Panc1 (cell line): ENCODE results near the gene ZFYVE28. TPM values are rescaled to one million over a fixed set of nuclear protein-coding genes. Genes with fewer than 3 reads are reported as not detected.
A peak's percentile ranks its signal among the peaks of the same experiment; 100 is the strongest.

Experiments used
- ATAC-seq: fragments of 200-7000 bp; cut with Tn5 transposase; 2 replicates; pipeline ENCODE4 v1.9.1; 2020; ENCODE audit warnings: mild to moderate bottlenecking, moderate library complexity
- BruUV-seq: library from RNA; stranded (reverse); fragments of 400-500 nt; replicated peaks from 2 replicates; lab custom pipeline; 2021; lab: Mats Ljungman, UMichigan
- CTCF ChIA-PET: fragments of 300-600 bp; sonication (Branson Sonifier 250); formaldehyde crosslinking; loops from one replicate; lab custom pipeline; 2022; ENCODE audit warnings: antibody characterized with exemption; lab: Charles Lee
- POLR2A ChIA-PET: fragments of 300-600 bp; sonication (Branson Sonifier 250); formaldehyde crosslinking; loops from one replicate; lab custom pipeline; 2022; ENCODE audit warnings: antibody characterized with exemption; lab: Charles Lee
- DNase-seq: peaks from one replicate; pipeline ENCODE4 v3.0.0-alpha.2; 2010; ENCODE audit warnings: low read depth, low spot score
- H3K27ac ChIP-seq: 2 replicates; pipeline ENCODE4 v1.5.1; 2011; ENCODE audit warnings: mild to moderate bottlenecking, low read length, inconsistent platforms
- H3K27me3 ChIP-seq: fragments of 200-500 bp; sonication (Bioruptor generic); 2 replicates; pipeline ENCODE4 v1.6.0; 2014; ENCODE audit warnings: low read length, inconsistent platforms; ENCODE audit not compliant: control insufficient read depth, insufficient read depth
- H3K36me3 ChIP-seq: fragments of 200-500 bp; sonication (Bioruptor generic); 2 replicates; pipeline ENCODE4 v1.5.1; 2014; ENCODE audit warnings: inconsistent platforms, mild to moderate bottlenecking, low read length, moderate library complexity; ENCODE audit not compliant: control insufficient read depth, insufficient read depth
- H3K4me1 ChIP-seq: 2 replicates; pipeline ENCODE4 v1.5.1; 2011; ENCODE audit warnings: inconsistent platforms, mild to moderate bottlenecking, low read length, moderate library complexity; ENCODE audit not compliant: control insufficient read depth, insufficient read depth
- H3K4me3 ChIP-seq, 2 experiments: 2 replicates each; pipeline ENCODE4 v1.5.1; 2011 to 2012; ENCODE audit warnings: low read depth in 2 of 2, low read length in 2 of 2, mild to moderate bottlenecking in 2 of 2, inconsistent platforms in 1 of 2, moderate library complexity in 1 of 2
- H3K9me3 ChIP-seq: fragments of 200-500 bp; sonication (Bioruptor generic); 2 replicates; pipeline ENCODE4 v1.5.1; 2014; ENCODE audit warnings: low read depth, mild to moderate bottlenecking, inconsistent platforms, low read length, moderate library complexity; ENCODE audit not compliant: control insufficient read depth, insufficient read depth
- POLR2AphosphoS5 ChIP-seq: IDR thresholded peaks from 2 replicates; pipeline ENCODE4 v1.6.1; 2012; ENCODE audit warnings: mild to moderate bottlenecking, low read depth, low read length, moderate library complexity
- SIN3A ChIP-seq: IDR thresholded peaks from 2 replicates; pipeline ENCODE4 v1.6.1; 2012; ENCODE audit warnings: low read depth, mild to moderate bottlenecking, low read length, moderate library complexity, borderline replicate concordance; ENCODE audit not compliant: insufficient read depth
- TCF7L2 ChIP-seq: IDR thresholded peaks from 2 replicates; pipeline ENCODE4 v1.6.1; 2011; ENCODE audit warnings: mild to moderate bottlenecking, low read depth, low read length, inconsistent platforms
- in situ Hi-C: cut with HindIII; loops from 2 replicates; pipeline ENCODE4 v1.10.0; 2016; ENCODE audit warnings: low sequenced_read_pairs, low pct_unique_long_range_greater_than_20kb
- intact Hi-C: fragments of 100-400 bp; cut with micrococcal nuclease; formaldehyde crosslinking; loops from one replicate; pipeline ENCODE4 v1.10.0; 2022; ENCODE audit not compliant: unreplicated experiment
- total RNA-seq: library from RNA; stranded (reverse); gene quantifications from one replicate; pipeline ENCODE4 v1.2.1, GENCODE V29; 2021; ENCODE audit not compliant: unreplicated experiment
- TF ChIP-seq, protein P1 (sequence below): fragments of 450-650 bp; IDR thresholded peaks from 2 replicates; pipeline ENCODE4 v1.5.1; 2017; ENCODE audit warnings: mild to moderate bottlenecking
- TF ChIP-seq, protein P2 (sequence below), 2 experiments: IDR thresholded peaks; 2 replicates each; pipeline ENCODE4 v1.6.1; 2011 to 2012; ENCODE audit warnings: low read depth in 2 of 2, control low read depth in 1 of 2, low read length in 1 of 2, mild to moderate bottlenecking in 1 of 2, moderate library complexity in 1 of 2; ENCODE audit not compliant: insufficient read depth in 1 of 2

The ZFYVE28 gene
- total RNA-seq, 1 experiment from 2014 or later = 11.9 TPM

DNA sequence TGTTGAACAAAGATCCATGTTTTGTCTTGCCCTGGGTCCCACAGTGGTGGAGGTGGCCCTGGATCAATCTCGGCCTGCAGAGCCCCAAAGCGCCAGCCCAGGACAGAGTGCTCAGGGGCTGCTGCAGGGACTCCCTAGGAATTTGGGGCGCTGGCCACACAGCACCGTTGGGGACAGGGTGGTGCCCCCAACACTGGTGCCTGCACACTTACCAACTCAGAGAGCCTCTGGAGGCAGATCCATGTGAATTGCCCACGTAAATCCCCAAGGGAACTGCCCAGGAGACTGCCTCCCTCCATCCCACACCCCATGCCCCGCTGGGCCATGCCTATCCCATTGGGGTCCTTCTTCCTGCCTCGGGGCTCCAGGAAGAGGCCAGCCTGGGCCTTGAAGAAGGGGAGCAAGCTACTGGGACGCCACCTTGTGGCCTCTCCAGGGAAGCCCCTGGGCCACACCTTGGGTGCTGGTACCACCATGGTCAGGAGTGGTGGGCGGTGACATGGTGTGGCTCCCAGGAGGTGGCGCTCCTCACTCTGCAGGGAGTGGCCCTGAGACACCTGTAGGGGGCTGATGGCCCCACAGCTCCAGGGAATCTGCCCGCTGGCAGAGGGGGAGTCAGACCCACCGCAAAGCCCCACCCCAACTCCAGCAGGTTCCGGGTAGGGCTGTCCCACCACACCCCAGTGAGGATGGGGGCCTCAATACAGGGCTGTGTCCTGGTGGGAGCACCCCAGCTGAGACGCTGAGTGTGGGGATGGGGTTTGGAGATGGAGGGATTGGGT, 23.1 kb upstream of the ZFYVE28 start:
- intact Hi-C loops = no loop called here
- TF ChIP-seq POLR2AphosphoS5 = no peak
- TF ChIP-seq, protein P1, sequence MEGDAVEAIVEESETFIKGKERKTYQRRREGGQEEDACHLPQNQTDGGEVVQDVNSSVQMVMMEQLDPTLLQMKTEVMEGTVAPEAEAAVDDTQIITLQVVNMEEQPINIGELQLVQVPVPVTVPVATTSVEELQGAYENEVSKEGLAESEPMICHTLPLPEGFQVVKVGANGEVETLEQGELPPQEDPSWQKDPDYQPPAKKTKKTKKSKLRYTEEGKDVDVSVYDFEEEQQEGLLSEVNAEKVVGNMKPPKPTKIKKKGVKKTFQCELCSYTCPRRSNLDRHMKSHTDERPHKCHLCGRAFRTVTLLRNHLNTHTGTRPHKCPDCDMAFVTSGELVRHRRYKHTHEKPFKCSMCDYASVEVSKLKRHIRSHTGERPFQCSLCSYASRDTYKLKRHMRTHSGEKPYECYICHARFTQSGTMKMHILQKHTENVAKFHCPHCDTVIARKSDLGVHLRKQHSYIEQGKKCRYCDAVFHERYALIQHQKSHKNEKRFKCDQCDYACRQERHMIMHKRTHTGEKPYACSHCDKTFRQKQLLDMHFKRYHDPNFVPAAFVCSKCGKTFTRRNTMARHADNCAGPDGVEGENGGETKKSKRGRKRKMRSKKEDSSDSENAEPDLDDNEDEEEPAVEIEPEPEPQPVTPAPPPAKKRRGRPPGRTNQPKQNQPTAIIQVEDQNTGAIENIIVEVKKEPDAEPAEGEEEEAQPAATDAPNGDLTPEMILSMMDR = peak; percentile 87
- POLR2A ChIA-PET = no interaction called here

DNA sequence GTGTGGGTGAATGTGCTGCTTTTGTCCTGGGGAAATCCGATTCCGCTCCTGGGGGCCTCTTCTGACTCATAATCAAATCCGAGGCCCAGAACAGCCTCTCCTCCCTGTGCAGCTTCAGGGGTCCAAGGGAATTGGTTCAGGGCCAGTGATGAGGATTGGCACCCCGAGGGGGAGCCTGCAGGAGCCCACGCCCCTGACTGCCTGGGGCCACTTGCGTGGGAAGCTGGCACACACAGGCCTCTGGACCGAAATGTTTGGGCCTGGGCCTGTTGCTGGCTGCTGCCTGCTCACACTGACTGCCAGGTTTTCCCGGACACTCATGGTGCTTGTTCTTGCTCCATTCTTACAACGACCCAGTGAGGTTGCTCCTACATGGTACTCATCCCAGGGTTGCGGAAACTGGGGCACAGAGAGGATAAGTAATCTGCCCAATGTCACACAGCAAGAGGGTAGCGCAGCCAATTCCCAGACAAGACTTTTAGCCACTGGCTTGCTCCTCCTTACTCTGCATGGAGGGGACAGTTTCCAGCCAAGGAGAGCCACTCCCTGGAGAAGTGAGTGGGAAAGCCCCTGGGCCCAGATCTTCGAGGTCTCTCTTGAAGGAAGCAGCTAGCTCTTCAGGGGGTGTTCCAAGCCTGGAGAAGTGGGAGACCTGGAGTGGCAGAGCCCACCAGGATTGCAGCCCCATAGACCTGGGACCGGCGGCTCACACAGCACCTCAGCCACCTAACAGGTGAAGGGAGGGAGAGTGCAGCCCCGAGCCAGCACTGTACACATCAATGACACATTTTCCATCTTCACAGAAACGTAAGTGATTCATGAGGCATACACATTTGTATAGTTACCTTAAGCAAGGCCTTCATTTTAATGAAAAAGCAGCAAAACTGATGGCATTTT, 20.6 kb upstream of the ZFYVE28 start:
- POLR2A ChIA-PET = no interaction called here
- intact Hi-C loops = no loop called here
- CTCF ChIA-PET = no interaction called here
- Histone ChIP-seq H3K4me1 (no peaks in the 10 kb centered on the region; the same call in 1 of the 2 replicates), H3K9me3 (no peaks in the 10 kb centered on the region), H3K4me3 (no peak overlapping the region), H3K27me3 (no peaks in the 10 kb centered on the region), H3K36me3 (no peaks in the 10 kb centered on the region), H3K27ac (no peak overlapping the region)
- ATAC-seq (no peak), DNase-seq (no peak)
- no TSS peak for BruUV-seq
- no peak for TF ChIP-seq SIN3A
- TF ChIP-seq, protein P1 = no peak
- TF ChIP-seq TCF7L2 = no peak
- TF ChIP-seq, protein P2, sequence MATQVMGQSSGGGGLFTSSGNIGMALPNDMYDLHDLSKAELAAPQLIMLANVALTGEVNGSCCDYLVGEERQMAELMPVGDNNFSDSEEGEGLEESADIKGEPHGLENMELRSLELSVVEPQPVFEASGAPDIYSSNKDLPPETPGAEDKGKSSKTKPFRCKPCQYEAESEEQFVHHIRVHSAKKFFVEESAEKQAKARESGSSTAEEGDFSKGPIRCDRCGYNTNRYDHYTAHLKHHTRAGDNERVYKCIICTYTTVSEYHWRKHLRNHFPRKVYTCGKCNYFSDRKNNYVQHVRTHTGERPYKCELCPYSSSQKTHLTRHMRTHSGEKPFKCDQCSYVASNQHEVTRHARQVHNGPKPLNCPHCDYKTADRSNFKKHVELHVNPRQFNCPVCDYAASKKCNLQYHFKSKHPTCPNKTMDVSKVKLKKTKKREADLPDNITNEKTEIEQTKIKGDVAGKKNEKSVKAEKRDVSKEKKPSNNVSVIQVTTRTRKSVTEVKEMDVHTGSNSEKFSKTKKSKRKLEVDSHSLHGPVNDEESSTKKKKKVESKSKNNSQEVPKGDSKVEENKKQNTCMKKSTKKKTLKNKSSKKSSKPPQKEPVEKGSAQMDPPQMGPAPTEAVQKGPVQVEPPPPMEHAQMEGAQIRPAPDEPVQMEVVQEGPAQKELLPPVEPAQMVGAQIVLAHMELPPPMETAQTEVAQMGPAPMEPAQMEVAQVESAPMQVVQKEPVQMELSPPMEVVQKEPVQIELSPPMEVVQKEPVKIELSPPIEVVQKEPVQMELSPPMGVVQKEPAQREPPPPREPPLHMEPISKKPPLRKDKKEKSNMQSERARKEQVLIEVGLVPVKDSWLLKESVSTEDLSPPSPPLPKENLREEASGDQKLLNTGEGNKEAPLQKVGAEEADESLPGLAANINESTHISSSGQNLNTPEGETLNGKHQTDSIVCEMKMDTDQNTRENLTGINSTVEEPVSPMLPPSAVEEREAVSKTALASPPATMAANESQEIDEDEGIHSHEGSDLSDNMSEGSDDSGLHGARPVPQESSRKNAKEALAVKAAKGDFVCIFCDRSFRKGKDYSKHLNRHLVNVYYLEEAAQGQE (IDR thresholded peaks at IDR 0.05; ENCODE audit: insufficient read depth in 1 of 2, low read depth in 2 of 2, low read length in 1 of 2) = no peak
- no peak for TF ChIP-seq POLR2AphosphoS5
- in situ Hi-C loops = no loop called here

More for the DNA sequence above, 23.1 kb upstream of the ZFYVE28 start:
- Histone ChIP-seq H3K9me3 (no peaks in the 10 kb centered on the region), H3K4me3 (no peak overlapping the region), H3K4me1 (no peaks in the 10 kb centered on the region), H3K36me3 (no peaks in the 10 kb centered on the region), H3K27ac (no peak overlapping the region), H3K27me3 (no peaks in the 10 kb centered on the region)
- no TSS peak for BruUV-seq
- in situ Hi-C loops = no loop called here
- ATAC-seq (peak; percentile 86), DNase-seq (peak; percentile 39)
- CTCF ChIA-PET = interaction anchor here (0.8 to 1.3 kb wide), 2 partner anchors 222 to 511 kb away, joined by 5 read pairs; no protein-coding TSS in a partner anchor
